Right atrium auricular region (tissue), 2 donors: Measurements from ENCODE around the gene NGFR. TPM values are rescaled to one million over a fixed set of nuclear protein-coding genes. Genes with fewer than 3 reads are reported as not detected.

Experiments
- DNase-seq: peaks from one replicate; pipeline ENCODE4 v3.0.0-alpha.2; 2019; ENCODE audit warnings: low spot score
- H3K27ac ChIP-seq, 2 donors: fragments of 200-600 bp; sonication (generic); 1 replicate in 1 of 2; 2 replicates in 1 of 2; pipeline ENCODE4 v1.5.1; 2016 to 2019
- H3K27me3 ChIP-seq, 2 donors: fragments of 200-600 bp; sonication (generic); one replicate each; pipeline versions ENCODE4 v1.5.1 to v1.6.0; 2017 to 2019
- H3K36me3 ChIP-seq: fragments of 200-600 bp; sonication (generic); one replicate; pipeline ENCODE4 v1.5.1; 2016
- H3K4me1 ChIP-seq, 2 donors: fragments of 200-600 bp; sonication (generic); one replicate each; pipeline versions ENCODE4 v1.5.1 to v1.6.0; 2017 to 2019
- H3K4me3 ChIP-seq, 2 donors: fragments of 200-600 bp; sonication (generic); 1 replicate in 1 of 2; 2 replicates in 1 of 2; pipeline ENCODE4 v1.5.1; 2017 to 2019; ENCODE audit warnings: mild to moderate bottlenecking in 1 of 2, moderate library complexity in 1 of 2
- H3K9me3 ChIP-seq, 2 donors: fragments of 200-600 bp; sonication (generic); one replicate each; pipeline ENCODE4 v1.5.1; 2019
- total RNA-seq, 2 donors: library from RNA; depleted of rRNA; stranded (reverse); fragments of >200 nt; gene quantifications; one replicate each; pipeline ENCODE4 v1.1.0, GENCODE V29; 2016
- TF ChIP-seq, protein P1 (sequence below), 2 donors: fragments of 200-600 bp; sonication (generic); IDR thresholded peaks; one replicate each; pipeline ENCODE4 v1.5.1; 2019; ENCODE audit warnings: antibody characterized with exemption in 2 of 2

NGFR gene
- total RNA-seq, 2 donors from 2014 or later, result 13.9 to 16.7 TPM

DNA sequence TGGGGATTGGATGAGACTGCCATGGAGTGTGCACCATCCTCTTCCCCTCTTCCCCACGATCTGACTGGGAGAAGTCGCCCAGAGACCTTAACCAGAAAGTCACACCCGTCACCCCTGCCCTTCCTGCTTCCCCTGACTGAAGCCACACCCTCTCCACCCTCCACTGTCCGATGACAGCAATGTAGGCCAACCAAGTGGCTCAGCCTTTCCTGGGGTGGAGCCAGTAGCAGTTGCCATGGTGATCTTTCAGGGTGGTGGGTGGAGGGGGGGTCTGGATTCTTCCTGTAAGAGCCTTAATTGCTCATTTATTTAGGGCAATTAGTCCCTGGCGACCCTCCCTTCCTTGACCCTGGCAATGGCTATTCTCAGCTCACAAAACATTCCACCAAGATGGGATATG lies 42.9 kb upstream of the NGFR start:
- H3K27ac ChIP-seq, result no peak overlapping the region
- no peak for DNase-seq
- TF ChIP-seq, protein P1, sequence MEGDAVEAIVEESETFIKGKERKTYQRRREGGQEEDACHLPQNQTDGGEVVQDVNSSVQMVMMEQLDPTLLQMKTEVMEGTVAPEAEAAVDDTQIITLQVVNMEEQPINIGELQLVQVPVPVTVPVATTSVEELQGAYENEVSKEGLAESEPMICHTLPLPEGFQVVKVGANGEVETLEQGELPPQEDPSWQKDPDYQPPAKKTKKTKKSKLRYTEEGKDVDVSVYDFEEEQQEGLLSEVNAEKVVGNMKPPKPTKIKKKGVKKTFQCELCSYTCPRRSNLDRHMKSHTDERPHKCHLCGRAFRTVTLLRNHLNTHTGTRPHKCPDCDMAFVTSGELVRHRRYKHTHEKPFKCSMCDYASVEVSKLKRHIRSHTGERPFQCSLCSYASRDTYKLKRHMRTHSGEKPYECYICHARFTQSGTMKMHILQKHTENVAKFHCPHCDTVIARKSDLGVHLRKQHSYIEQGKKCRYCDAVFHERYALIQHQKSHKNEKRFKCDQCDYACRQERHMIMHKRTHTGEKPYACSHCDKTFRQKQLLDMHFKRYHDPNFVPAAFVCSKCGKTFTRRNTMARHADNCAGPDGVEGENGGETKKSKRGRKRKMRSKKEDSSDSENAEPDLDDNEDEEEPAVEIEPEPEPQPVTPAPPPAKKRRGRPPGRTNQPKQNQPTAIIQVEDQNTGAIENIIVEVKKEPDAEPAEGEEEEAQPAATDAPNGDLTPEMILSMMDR (IDR thresholded peaks at IDR 0.05), result no peak
- no peaks in the 10 kb centered on the region for H3K36me3 ChIP-seq
- no peaks in the 10 kb centered on the region for H3K27me3 ChIP-seq
- H3K4me3 ChIP-seq, result no peak overlapping the region
- H3K9me3 ChIP-seq, result no peaks in the 10 kb centered on the region
- H3K4me1 ChIP-seq, result no peaks in the 10 kb centered on the region

DNA sequence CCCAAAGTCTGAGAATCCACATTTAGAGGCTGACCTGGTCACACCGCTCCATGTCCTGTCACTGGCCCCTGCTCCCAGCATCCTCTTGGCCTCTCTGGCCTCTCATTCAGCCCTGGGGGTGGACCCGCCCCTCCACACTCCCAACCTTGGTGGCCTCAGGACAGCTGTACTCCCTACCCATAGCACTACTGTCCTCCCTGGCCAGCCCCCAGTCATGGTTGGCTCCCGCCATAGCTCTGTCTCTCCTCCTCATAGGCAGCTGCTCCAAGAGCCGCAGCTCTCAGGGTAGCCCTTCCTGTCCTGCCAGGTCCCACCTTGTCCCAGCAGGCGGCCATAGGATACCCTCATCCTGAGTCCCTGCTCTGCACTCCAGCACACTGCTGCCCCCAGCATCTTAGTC lies 42.4 kb upstream of the NGFR start:
- H3K36me3 ChIP-seq, result no peaks in the 10 kb centered on the region
- H3K27me3 ChIP-seq, result no peaks in the 10 kb centered on the region
- H3K4me1 ChIP-seq, result no peaks in the 10 kb centered on the region
- DNase-seq, result no peak
- TF ChIP-seq, protein P1 (IDR thresholded peaks at IDR 0.05), result no peak
- H3K4me3 ChIP-seq, result no peak overlapping the region
- no peaks in the 10 kb centered on the region for H3K9me3 ChIP-seq
- no peak overlapping the region for H3K27ac ChIP-seq

DNA sequence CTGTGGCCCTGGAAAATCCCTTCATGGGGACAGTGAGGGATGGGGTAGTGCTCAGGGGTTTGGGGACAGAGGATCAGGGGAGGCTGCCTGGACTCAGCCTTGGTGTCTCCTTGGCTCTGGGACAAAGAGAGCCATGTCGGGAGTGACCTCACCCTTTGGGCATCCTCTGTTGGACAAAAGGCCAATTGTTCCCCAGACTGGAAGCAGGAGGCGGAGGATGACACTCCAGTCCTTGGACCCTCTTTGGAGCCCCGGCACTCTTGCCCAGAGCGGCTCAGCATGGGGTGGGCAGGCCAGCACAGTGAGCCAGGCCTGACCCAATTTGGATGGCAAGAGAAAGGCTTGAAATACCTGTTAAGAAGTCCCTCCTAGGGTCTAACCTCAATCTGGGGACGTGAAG lies 41.0 kb upstream of the NGFR start:
- DNase-seq, result no peak
- no peaks in the 10 kb centered on the region for H3K4me1 ChIP-seq
- H3K9me3 ChIP-seq, result no peaks in the 10 kb centered on the region
- no peak overlapping the region for H3K4me3 ChIP-seq
- no peaks in the 10 kb centered on the region for H3K36me3 ChIP-seq
- no peak overlapping the region for H3K27ac ChIP-seq
- TF ChIP-seq, protein P1 (IDR thresholded peaks at IDR 0.05), result no peak
- no peaks in the 10 kb centered on the region for H3K27me3 ChIP-seq

DNA sequence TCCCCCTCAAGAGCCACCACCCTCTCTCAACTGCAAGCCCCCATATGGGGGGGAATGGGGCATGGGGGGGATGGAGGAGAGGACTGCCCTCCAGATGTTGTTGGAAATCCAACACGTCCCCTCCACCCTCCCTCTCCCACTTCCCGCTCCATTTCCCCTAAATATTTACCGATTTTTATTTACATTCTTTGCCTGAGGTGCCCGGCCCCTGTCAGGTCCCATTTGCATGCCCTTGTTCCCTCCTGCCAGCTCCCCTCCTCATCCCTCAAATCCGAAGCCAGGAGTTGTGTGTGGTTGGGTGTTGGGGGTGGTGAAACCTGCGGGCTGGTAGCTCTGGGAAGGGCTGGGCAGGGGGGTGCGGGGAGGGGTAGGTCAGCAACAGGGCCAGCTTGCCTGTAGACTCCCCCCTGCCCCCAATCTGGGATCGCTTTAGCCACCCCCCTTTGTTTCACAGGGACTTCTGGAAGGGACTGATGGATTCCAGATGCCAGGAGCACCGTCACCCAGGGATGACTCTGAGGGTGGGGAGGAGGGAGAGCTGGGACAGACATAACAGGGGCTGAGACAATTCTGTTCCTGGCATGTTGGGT lies 39.7 kb upstream of the NGFR start:
- TF ChIP-seq, protein P1 (IDR thresholded peaks at IDR 0.05), result no peak
- no peak for DNase-seq
- Histone ChIP-seq H3K27me3 (no peaks in the 10 kb centered on the region), H3K9me3 (no peaks in the 10 kb centered on the region), H3K4me1 (no peaks in the 10 kb centered on the region), H3K27ac (no peak overlapping the region), H3K36me3 (no peaks in the 10 kb centered on the region), H3K4me3 (no peak overlapping the region)

DNA sequence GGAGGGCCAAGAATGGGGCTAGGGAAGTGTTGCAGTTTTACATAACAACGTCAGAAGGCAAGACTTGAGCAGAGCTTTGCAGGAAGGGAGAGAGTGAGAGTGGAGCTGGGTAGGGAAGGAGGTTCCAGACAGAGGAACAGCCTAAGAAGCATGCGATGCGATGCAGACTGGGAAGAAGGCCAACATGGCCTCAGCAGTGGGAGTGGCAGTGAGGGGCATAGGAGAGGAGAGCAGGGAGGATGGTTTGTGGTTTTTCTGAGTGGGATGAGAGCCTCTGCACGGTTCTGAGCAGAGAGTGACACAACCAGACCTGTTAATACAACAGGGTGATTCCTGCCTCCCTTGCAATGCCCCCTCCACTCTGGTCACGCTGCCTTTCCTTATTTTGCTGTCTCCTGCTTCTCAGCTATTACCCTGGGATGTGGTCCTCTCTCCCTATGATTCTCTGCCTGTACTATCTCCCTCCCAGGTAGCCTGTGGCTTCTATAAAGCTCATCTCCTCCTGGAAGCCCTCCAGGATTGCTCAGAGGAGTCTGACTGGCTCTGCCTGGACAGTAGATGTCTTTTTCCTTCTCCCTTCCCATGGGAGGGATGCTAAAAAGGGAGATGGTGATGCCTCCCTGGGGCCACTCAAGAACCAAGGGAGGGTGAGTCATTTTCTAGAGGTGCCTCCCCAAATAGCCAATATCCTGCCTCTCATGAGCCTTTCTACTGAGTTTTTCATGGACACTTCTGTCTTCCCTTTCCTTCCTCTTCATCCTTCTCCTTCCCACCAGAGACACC lies 38.7 kb upstream of the NGFR start:
- Histone ChIP-seq H3K36me3 (no peaks in the 10 kb centered on the region), H3K9me3 (no peaks in the 10 kb centered on the region), H3K4me3 (no peak overlapping the region), H3K27me3 (no peaks in the 10 kb centered on the region), H3K27ac (no peak overlapping the region), H3K4me1 (no peaks in the 10 kb centered on the region)
- TF ChIP-seq, protein P1 (IDR thresholded peaks at IDR 0.05), result no peak
- no peak for DNase-seq
